ENCODE data around the gene GOT1.

DNA sequence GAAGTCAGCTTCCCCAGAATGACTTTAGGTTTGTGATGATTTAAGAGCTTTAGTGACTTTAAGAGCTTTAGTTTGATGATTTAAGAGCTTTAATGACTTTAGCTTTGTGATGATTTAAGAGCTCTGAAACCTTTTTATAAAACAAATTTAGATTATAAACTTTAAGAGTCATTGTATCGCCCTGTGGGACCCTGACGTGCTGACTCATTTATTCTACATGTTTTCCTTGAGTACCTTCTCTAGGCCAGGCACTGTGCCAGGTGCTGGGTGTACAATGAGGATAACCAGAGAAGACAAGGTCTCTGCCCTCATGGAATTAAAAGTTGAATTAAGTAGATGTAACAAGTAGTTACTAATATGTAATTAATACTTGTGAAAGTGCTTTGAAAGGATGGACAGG lies 55.9 kb downstream of the GOT1 start:
- TF ChIP-seq, protein P1, sequence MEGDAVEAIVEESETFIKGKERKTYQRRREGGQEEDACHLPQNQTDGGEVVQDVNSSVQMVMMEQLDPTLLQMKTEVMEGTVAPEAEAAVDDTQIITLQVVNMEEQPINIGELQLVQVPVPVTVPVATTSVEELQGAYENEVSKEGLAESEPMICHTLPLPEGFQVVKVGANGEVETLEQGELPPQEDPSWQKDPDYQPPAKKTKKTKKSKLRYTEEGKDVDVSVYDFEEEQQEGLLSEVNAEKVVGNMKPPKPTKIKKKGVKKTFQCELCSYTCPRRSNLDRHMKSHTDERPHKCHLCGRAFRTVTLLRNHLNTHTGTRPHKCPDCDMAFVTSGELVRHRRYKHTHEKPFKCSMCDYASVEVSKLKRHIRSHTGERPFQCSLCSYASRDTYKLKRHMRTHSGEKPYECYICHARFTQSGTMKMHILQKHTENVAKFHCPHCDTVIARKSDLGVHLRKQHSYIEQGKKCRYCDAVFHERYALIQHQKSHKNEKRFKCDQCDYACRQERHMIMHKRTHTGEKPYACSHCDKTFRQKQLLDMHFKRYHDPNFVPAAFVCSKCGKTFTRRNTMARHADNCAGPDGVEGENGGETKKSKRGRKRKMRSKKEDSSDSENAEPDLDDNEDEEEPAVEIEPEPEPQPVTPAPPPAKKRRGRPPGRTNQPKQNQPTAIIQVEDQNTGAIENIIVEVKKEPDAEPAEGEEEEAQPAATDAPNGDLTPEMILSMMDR (IDR thresholded peaks at IDR 0.05) = no peak
- TF ChIP-seq POLR2A (IDR thresholded peaks at IDR 0.05) = no peak

All from esophagus squamous epithelium (tissue), 4 donors.